Stimulated activated CD4-positive, alpha-beta T cell treated with anti-CD3 and anti-CD28 coated beads, Interleukin-4, amount 100 ng/mL, for 48 hours (primary cell): ENCODE results near the gene ZNF417.
"Not testable (repeated sequence)": the region's sequence is repeated elsewhere in the genome, so short reads cannot be mapped to it uniquely, and the experiment has no call there.

Source experiments
- DNase-seq, 2 donors: peaks; one replicate each; pipeline ENCODE4 v3.0.0-alpha.2; 2020; ENCODE audit warnings: low read depth in 2 of 2

The ZNF417 gene

GRCh38 chr19:57887195-57887941 is 29.0 kb downstream of the ZNF417 start:
- no peak for DNase-seq

GRCh38 chr19:57886046-57886445 is 30.3 kb downstream of the ZNF417 start:
- DNase-seq, result no peak

- DNase-seq, result not testable (repeated sequence)
These were observed 42.3 kb downstream of the ZNF417 start for GRCh38 chr19:57873883-57874799.

GRCh38 chr19:57872450-57872849 is 43.9 kb downstream of the ZNF417 start:
- no peak for DNase-seq

- no peak for DNase-seq
These were observed 46.2 kb downstream of the ZNF417 start for GRCh38 chr19:57870225-57870624.

- not testable (repeated sequence) for DNase-seq
These were observed 46.7 kb downstream of the ZNF417 start for GRCh38 chr19:57869655-57870054.

GRCh38 chr19:57867868-57868492 is 48.4 kb downstream of the ZNF417 start:
- no peak for DNase-seq
